Vagina (tissue), 2 donors: ENCODE results near the gene RSRP1.

Experiments
- POLR2A ChIP-seq, 2 donors: fragments of 450-650 bp; IDR thresholded peaks; one replicate each; pipeline ENCODE4 v1.6.1; 2017; ENCODE audit warnings: antibody characterized with exemption in 2 of 2, mild to moderate bottlenecking in 2 of 2, moderate library complexity in 2 of 2
- TF ChIP-seq, protein P1 (sequence below), 3 experiments: fragments of 450-650 bp in 2 of 3; fragments of 200-600 bp in 1 of 3; sonication (generic) in 1 of 3; IDR thresholded peaks; one replicate each; pipeline ENCODE4 v1.5.1; 2017 to 2019; ENCODE audit warnings: antibody characterized with exemption in 3 of 3, mild to moderate bottlenecking in 2 of 3, moderate library complexity in 2 of 3

DNA sequence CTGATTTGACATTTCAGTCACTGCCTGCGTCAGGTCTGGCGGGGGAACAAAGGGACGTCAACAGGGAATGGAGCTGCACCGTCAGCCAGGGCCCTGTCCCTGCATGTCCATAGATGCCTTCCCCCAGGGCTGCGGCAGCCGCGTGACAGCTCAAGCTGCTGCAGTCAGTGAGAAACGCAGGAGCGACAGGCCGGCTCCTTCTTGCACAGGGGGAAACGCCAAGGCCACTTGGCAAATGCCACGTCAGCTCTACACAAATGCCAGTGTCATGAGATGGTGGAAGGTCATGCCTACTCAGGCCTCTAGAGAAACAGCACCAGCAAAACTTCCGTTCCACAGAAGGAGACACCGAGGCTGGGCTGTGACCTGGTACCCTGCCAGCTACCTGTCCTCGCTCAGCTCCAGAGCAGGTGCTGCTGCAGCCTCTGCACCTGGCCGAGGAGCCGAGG is 52.7 kb downstream of the RSRP1 start:
- TF ChIP-seq, protein P1, sequence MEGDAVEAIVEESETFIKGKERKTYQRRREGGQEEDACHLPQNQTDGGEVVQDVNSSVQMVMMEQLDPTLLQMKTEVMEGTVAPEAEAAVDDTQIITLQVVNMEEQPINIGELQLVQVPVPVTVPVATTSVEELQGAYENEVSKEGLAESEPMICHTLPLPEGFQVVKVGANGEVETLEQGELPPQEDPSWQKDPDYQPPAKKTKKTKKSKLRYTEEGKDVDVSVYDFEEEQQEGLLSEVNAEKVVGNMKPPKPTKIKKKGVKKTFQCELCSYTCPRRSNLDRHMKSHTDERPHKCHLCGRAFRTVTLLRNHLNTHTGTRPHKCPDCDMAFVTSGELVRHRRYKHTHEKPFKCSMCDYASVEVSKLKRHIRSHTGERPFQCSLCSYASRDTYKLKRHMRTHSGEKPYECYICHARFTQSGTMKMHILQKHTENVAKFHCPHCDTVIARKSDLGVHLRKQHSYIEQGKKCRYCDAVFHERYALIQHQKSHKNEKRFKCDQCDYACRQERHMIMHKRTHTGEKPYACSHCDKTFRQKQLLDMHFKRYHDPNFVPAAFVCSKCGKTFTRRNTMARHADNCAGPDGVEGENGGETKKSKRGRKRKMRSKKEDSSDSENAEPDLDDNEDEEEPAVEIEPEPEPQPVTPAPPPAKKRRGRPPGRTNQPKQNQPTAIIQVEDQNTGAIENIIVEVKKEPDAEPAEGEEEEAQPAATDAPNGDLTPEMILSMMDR (IDR thresholded peaks at IDR 0.05), result no peak
- no peak for TF ChIP-seq POLR2A (IDR thresholded peaks at IDR 0.05)
